Lower leg skin (tissue), 3 donors: ENCODE measurements around the gene PRKCH.

ENCODE experiments used
- CTCF ChIP-seq, 3 donors: fragments of 450-650 bp; IDR thresholded peaks; one replicate each; pipeline ENCODE4 v1.5.1; 2016; ENCODE audit warnings: antibody characterized with exemption in 3 of 3, mild to moderate bottlenecking in 3 of 3, moderate library complexity in 2 of 3
- POLR2A ChIP-seq, 2 donors: fragments of 450-650 bp; IDR thresholded peaks; one replicate each; pipeline ENCODE4 v1.6.1; 2016 to 2017; ENCODE audit warnings: antibody characterized with exemption in 2 of 2, mild to moderate bottlenecking in 1 of 2, moderate library complexity in 1 of 2

GRCh38 chr14:61571917-61572316, 250.5 kb downstream of the PRKCH start:
- TF ChIP-seq CTCF (IDR thresholded peaks at IDR 0.05), result no peak
- no peak for TF ChIP-seq POLR2A (IDR thresholded peaks at IDR 0.05)
